Measurements from ENCODE around the gene SLC25A22. TPM values are rescaled to one million over a fixed set of nuclear protein-coding genes. Genes with fewer than 3 reads are reported as not detected.

The SLC25A22 gene
- total and polyA plus RNA-seq, 12 donors = 2.2 to 11.1 (median 4.0) TPM

DNA sequence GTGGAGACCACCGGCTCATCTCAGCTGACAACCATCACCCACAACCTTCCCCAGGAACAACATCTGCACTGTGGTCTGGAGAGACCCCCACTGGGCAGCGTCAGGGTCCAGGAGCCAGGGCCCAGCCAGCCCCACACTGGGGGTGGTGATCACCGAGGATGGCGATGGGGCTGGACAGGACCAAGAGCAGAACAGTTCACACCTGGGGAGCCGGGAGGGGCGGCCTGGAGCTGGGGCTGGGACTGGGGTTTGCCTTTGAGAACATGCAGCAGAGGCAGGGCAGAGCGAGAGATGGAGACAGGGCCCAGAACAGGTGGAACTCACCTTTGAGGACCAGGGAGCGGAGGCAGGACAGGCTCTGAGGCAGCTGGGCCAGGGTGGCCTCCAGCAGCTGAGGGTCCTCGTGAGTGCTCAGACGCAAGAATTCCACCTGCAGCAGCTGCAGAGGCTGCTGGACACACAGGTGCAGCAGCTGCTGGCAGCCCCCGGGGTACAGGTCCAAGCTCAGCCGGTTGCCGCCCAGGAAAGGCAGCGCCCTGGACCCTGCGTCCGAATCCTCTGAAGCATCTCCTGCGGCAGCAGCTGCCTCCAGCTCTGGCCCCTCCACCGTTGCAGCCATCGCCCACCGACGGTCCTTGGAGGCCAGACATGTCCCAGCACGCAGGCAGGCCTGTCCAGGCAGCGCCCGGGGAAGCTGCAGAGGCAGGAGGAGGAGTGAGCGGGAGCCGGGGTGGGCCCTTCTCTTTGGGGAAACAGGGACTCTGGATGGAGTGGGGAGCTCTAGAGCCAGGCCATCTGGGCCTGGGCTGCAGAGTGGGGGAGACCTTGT, 5.9 kb upstream of the SLC25A22 start:
- WGBS, 2 donors = 52 to 60% methylated on average over 26 of the region's 26 CpGs
- H3K27ac ChIP-seq = peak overlapping the region in 8 of 10 donors; percentile 85 to 98 (median 94)
- peaks cover 10 to 43% (median 30%) of the 10 kb centered on the region in 9 donors for H3K4me1 ChIP-seq
- peak overlapping the region in 9 of 10 donors; percentile 42 to 85 (median 69) for H3K4me3 ChIP-seq
- DNase-seq = peak in 1 of 2 donors; percentile 23
- H3K27me3 ChIP-seq = no peaks in the 10 kb centered on the region
- no peak for ATAC-seq
- TF ChIP-seq, protein P1, sequence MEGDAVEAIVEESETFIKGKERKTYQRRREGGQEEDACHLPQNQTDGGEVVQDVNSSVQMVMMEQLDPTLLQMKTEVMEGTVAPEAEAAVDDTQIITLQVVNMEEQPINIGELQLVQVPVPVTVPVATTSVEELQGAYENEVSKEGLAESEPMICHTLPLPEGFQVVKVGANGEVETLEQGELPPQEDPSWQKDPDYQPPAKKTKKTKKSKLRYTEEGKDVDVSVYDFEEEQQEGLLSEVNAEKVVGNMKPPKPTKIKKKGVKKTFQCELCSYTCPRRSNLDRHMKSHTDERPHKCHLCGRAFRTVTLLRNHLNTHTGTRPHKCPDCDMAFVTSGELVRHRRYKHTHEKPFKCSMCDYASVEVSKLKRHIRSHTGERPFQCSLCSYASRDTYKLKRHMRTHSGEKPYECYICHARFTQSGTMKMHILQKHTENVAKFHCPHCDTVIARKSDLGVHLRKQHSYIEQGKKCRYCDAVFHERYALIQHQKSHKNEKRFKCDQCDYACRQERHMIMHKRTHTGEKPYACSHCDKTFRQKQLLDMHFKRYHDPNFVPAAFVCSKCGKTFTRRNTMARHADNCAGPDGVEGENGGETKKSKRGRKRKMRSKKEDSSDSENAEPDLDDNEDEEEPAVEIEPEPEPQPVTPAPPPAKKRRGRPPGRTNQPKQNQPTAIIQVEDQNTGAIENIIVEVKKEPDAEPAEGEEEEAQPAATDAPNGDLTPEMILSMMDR (IDR thresholded peaks at IDR 0.05) = no peak
- H3K36me3 ChIP-seq = peaks cover 0 to 41% (median 5%) of the 10 kb centered on the region in 9 donors
- no peaks in the 10 kb centered on the region for H3K9me3 ChIP-seq
- intact Hi-C loops (cut with DNase I) = no loop called here

DNA sequence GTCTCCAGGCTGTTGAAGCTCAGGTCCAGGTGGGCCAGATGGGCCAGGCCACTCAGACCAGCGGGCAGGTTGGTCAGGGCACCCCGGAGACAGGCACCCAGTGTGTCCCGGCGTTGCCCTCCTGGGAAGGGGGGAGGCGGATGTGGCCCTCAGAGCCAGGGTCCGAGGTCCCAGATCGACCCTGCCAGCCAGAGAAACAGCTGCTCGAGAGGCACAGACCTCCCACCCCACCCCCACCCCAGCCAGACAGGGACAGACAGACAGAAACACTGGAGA, 5.3 kb upstream of the SLC25A22 start:
- TF ChIP-seq, protein P1 (IDR thresholded peaks at IDR 0.05) = no peak
- H3K36me3 ChIP-seq = peaks cover 0 to 42% (median 5%) of the 10 kb centered on the region in 9 donors
- intact Hi-C loops (cut with DNase I) = no loop called here
- peaks cover 10 to 41% (median 26%) of the 10 kb centered on the region in 9 donors for H3K4me1 ChIP-seq
- H3K27ac ChIP-seq = no peak overlapping the region
- no peak for ATAC-seq
- H3K9me3 ChIP-seq = no peaks in the 10 kb centered on the region
- DNase-seq = no peak
- no peaks in the 10 kb centered on the region for H3K27me3 ChIP-seq
- WGBS, 2 donors = 89 to 92% methylated on average over 8 of the region's 8 CpGs
- no peak overlapping the region for H3K4me3 ChIP-seq

DNA sequence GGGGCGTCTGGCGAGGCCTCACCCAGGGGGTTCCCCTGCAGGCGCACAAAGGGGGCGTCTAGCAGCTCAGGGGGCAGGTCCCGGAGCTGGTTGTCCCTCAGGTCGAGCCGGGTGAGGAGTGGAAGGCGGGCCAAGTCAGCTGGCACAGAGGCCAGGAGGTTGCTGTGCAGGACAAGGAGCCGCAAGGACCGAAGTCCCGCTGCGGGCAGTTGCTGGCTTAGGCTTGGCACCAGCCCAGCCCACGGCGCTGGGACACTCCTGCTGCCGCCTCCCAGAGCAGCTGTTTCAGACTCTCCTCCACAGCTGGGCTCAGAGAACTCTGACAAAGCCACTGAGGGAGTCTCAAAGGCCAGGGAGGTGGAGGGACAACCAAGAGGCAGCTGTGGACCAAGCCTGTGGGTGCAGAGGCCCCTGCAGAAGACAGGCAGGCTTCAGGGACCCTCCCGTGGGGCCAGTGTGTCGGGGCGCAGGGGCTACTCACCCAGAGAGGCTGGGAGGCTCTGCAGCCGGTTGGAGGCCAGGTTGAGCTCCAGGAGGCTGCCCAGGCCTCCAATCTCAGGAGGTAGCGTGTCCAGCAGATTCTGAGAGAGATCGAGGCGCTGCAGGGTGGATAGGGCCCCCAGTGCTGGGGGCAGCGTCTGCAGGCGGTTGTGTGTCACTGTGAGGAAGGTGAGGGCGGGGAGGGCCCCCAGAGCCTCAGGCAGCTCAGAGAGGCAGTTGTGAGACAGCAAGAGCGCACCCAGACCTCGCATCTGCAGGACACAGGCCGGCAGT, 4.8 kb upstream of the SLC25A22 start:
- Histone ChIP-seq H3K36me3 (peaks cover 0 to 42% (median 5%) of the 10 kb centered on the region in 9 donors), H3K4me3 (no peak overlapping the region), H3K27me3 (no peaks in the 10 kb centered on the region), H3K4me1 (peaks cover 10 to 38% (median 25%) of the 10 kb centered on the region in 9 donors), H3K27ac (no peak overlapping the region), H3K9me3 (no peaks in the 10 kb centered on the region)
- DNase-seq (peak in 1 of 2 donors; percentile 17), ATAC-seq (no peak)
- TF ChIP-seq, protein P1 (IDR thresholded peaks at IDR 0.05) = no peak
- intact Hi-C loops (cut with DNase I) = no loop called here
- 93 to 94% methylated on average over 28 of the region's 28 CpGs for WGBS, 2 donors

DNA sequence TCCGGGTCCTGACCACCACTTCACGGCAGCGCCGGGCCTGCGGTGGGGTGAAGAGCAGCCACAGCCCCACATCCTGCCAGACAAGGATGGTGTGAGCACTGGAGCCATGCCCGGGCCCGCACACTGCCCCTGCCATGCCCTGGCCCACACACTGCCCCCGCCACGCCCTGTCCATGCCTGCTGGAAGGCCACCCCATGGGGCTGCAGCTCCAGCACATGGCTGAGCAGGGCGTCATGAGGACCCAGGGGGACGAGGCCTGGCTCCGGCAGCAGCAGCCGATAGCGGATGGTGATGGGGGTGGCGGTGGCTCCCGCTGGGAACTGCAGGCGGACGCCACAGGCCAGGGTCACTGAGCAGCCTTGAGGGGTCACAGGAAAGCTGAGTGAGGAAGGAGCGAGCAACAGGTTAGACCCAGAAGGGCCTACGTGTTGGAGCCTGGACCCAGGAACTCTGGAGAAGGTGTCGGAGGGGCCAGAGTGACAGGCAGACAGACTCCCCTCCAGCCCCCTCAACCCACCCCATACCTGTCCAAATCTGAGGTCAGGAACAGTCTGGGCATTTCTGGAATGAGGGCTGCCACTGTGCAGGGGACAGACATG, 4.0 kb upstream of the SLC25A22 start:
- Histone ChIP-seq H3K36me3 (peaks cover 0 to 42% (median 5%) of the 10 kb centered on the region in 9 donors), H3K4me3 (no peak overlapping the region), H3K9me3 (no peaks in the 10 kb centered on the region), H3K27me3 (no peaks in the 10 kb centered on the region), H3K4me1 (peaks cover 9 to 40% (median 30%) of the 10 kb centered on the region in 9 donors), H3K27ac (no peak overlapping the region)
- intact Hi-C loops (cut with DNase I) = no loop called here
- DNase-seq (no peak), ATAC-seq (no peak)
- TF ChIP-seq, protein P1 (IDR thresholded peaks at IDR 0.05) = no peak
- 97% methylated on average over 21 of the region's 21 CpGs for WGBS, 2 donors
